GM12878 (cell line): ENCODE measurements around the gene UQCRH. TPM values are rescaled to one million over a fixed set of nuclear protein-coding genes. Genes with fewer than 3 reads are reported as not detected.

Experiments used
- FOXM1 ChIP-seq: IDR thresholded peaks from 2 replicates; pipeline ENCODE4 v1.6.1; 2012; ENCODE audit warnings: low read depth, mild to moderate bottlenecking, inconsistent platforms, low read length, moderate library complexity
- JUND ChIP-seq: IDR thresholded peaks from 2 replicates; pipeline ENCODE4 v1.6.1; 2012; ENCODE audit warnings: low read depth, mild to moderate bottlenecking, low read length, improper control_type of control experiment, moderate library complexity
- KLF5 ChIP-seq: fragments of 450-650 bp; IDR thresholded peaks from 2 replicates; pipeline ENCODE4 v1.6.1; 2014; ENCODE audit warnings: mild to moderate bottlenecking; ENCODE audit not compliant: partially characterized antibody
- MEF2A ChIP-seq: IDR thresholded peaks from 2 replicates; pipeline ENCODE4 v1.6.1; 2011; ENCODE audit warnings: low read depth, mild to moderate bottlenecking, low read length, moderate library complexity; ENCODE audit not compliant: insufficient read depth
- NFIC ChIP-seq: IDR thresholded peaks from 2 replicates; pipeline ENCODE4 v1.6.1; 2012; ENCODE audit warnings: low read depth, mild to moderate bottlenecking, inconsistent platforms, low read length, moderate library complexity
- NFYB ChIP-seq: IDR thresholded peaks from 2 replicates; pipeline ENCODE4 v1.6.1; 2011; ENCODE audit warnings: low read depth, mild to moderate bottlenecking, low read length, improper control_type of control experiment, moderate library complexity; ENCODE audit not compliant: insufficient read depth
- NR2C2 ChIP-seq: IDR thresholded peaks from 2 replicates; pipeline ENCODE4 v1.6.1; 2011; ENCODE audit warnings: borderline replicate concordance, low read depth; ENCODE audit not compliant: control insufficient read depth, insufficient read length
- RAD51 ChIP-seq: fragments of 450-650 bp; IDR thresholded peaks from 2 replicates; pipeline ENCODE4 v1.6.1; 2016; ENCODE audit warnings: moderate library complexity, mild to moderate bottlenecking, inconsistent platforms
- RCOR1 ChIP-seq: conservative IDR thresholded peaks from 2 replicates; pipeline ENCODE4 v1.6.1; 2012; ENCODE audit warnings: low read depth, low read length, improper control_type of control experiment
- SMAD1 ChIP-seq: fragments of 450-650 bp; IDR thresholded peaks from 2 replicates; pipeline ENCODE4 v1.6.1; 2018; ENCODE audit warnings: mild to moderate bottlenecking, low read depth; ENCODE audit not compliant: partially characterized antibody
- STAT1 ChIP-seq: fragments of 450-650 bp; conservative IDR thresholded peaks from 2 replicates; pipeline ENCODE4 v1.6.1; 2014; ENCODE audit warnings: antibody characterized with exemption, mild to moderate bottlenecking
- TCF12 ChIP-seq: IDR thresholded peaks from 2 replicates; pipeline ENCODE4 v1.6.1; 2011; ENCODE audit warnings: low read depth, mild to moderate bottlenecking, low read length
- YBX1 ChIP-seq: fragments of 450-650 bp; IDR thresholded peaks from 2 replicates; pipeline ENCODE4 v1.6.1; 2016; ENCODE audit warnings: antibody characterized with exemption
- ZNF217 ChIP-seq: fragments of 450-650 bp; IDR thresholded peaks from 2 replicates; pipeline ENCODE4 v1.6.1; 2017; ENCODE audit warnings: antibody characterized with exemption, mild to moderate bottlenecking
- ZNF384 ChIP-seq: IDR thresholded peaks from 2 replicates; pipeline ENCODE4 v1.6.1; 2012; ENCODE audit warnings: low read depth, mild to moderate bottlenecking, low read length, improper control_type of control experiment, borderline replicate concordance
- ZNF622 ChIP-seq: fragments of 450-650 bp; IDR thresholded peaks from 2 replicates; pipeline ENCODE4 v1.6.1; 2017; ENCODE audit warnings: mild to moderate bottlenecking, inconsistent platforms
- polyA plus RNA-seq, 11 experiments: library from polyadenylated mRNA; depleted of rRNA in 4 of 11; unstranded in 6 of 11; stranded (reverse) in 5 of 11; fragments of >200 nt; fragmentation: Nextera tagmentation in 4 of 11; fragmentation: Illumina TruSeq in 1 of 11; extraction: Ambion mirVana in 4 of 11; extraction: Trizol in 1 of 11; gene quantifications; 1 replicate in 1 of 11; 2 replicates in 10 of 11; pipeline versions ENCODE4 v1.2.1 to v1.2.3, GENCODE V29; 2011 to 2016; ENCODE audit warnings: inconsistent platforms in 2 of 11, missing spikeins in 2 of 11, low read depth in 1 of 11
- total RNA-seq, 4 experiments: library from RNA; depleted of rRNA in 3 of 4; stranded (reverse); fragments of >200 nt in 3 of 4; fragmentation: Illumina TruSeq in 1 of 4; extraction: Trizol in 1 of 4; gene quantifications; 2 replicates each; pipeline versions ENCODE4 v1.2.1 to v1.2.3, GENCODE V29; 2013 to 2021
- TF ChIP-seq, protein P1 (sequence below): fragments of 450-650 bp; IDR thresholded peaks from 2 replicates; pipeline ENCODE4 v1.6.1; 2017; ENCODE audit warnings: antibody characterized with exemption, mild to moderate bottlenecking, moderate library complexity
- TF ChIP-seq, protein P2 (sequence below): fragments of 450-650 bp; IDR thresholded peaks from 2 replicates; pipeline ENCODE4 v1.6.1; 2017; ENCODE audit warnings: mild to moderate bottlenecking, moderate library complexity
- TF ChIP-seq, protein P3 (sequence below): fragments of 450-650 bp; IDR thresholded peaks from 2 replicates; pipeline ENCODE4 v1.6.1; 2016; ENCODE audit warnings: mild to moderate bottlenecking, moderate library complexity, borderline replicate concordance

Gene UQCRH
- total and polyA plus RNA-seq, 10 of the 15 experiments (the other 5 are each of a cell fraction or from before 2014, with no cell fraction given): 363 to 1,782 (median 597) TPM

DNA sequence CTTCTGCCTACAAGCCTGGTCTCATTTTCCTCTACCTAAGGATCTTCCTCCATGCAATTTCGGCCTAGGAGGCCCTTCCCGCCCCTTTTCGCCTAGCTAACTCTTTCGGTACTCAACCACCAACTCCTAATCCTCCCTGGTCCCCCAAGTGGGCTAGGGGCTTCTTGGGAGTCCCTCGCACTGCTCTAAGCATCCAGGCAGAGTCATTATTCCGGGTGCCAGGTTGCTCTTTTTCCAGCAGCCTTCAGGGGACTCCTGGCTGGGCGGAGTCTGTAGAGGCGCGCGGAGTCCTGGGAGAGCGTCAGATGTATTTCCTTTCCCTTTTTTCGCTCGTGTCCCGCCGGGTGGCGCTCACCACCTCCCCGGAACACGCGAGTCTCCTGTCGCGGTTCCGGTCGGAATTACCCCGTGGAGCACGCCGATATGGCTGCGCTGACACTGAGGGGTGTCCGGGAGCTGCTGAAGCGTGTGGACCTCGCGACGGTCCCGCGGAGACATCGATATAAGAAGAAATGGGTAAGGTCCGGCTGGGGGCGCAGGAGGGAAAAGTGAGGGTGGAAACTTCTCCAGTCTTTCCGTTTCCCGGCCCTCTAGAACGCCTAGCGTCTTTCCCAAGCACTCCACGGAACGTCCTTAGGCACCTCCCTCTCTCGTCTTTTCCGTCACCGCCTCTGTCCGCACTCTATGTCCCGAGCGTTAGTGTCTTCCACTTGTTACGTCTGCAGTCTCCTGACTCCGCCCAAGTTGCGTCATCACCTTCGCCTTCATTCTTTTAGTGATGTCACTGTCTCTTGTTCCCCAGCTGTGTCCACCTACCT, 37.1 kb downstream of the UQCRH start, which contains the start of gene NSUN4 (continued):
- TF ChIP-seq YBX1 (no peak), NFIC (peak; percentile 19; the same call in 1 of the 2 replicates), KLF5 (peak; percentile 65), NFYB (no peak), RAD51 (no peak), JUND (no peak), FOXM1 (0 out of 2 replicates have a peak, but pooled peaks have one; percentile 14), MEF2A (peak; percentile 64; the same call in 1 of the 2 replicates), SMAD1 (no peak), RCOR1 (no peak), NR2C2 (no peak), ZNF384 (no peak), ZNF217 (no peak), ZNF622 (no peak), STAT1 (peak; percentile 96; the same call in 1 of the 2 replicates), TCF12 (no peak)
- TF ChIP-seq, protein P1, sequence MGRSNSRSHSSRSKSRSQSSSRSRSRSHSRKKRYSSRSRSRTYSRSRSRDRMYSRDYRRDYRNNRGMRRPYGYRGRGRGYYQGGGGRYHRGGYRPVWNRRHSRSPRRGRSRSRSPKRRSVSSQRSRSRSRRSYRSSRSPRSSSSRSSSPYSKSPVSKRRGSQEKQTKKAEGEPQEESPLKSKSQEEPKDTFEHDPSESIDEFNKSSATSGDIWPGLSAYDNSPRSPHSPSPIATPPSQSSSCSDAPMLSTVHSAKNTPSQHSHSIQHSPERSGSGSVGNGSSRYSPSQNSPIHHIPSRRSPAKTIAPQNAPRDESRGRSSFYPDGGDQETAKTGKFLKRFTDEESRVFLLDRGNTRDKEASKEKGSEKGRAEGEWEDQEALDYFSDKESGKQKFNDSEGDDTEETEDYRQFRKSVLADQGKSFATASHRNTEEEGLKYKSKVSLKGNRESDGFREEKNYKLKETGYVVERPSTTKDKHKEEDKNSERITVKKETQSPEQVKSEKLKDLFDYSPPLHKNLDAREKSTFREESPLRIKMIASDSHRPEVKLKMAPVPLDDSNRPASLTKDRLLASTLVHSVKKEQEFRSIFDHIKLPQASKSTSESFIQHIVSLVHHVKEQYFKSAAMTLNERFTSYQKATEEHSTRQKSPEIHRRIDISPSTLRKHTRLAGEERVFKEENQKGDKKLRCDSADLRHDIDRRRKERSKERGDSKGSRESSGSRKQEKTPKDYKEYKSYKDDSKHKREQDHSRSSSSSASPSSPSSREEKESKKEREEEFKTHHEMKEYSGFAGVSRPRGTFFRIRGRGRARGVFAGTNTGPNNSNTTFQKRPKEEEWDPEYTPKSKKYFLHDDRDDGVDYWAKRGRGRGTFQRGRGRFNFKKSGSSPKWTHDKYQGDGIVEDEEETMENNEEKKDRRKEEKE: no peak
- TF ChIP-seq, protein P2, sequence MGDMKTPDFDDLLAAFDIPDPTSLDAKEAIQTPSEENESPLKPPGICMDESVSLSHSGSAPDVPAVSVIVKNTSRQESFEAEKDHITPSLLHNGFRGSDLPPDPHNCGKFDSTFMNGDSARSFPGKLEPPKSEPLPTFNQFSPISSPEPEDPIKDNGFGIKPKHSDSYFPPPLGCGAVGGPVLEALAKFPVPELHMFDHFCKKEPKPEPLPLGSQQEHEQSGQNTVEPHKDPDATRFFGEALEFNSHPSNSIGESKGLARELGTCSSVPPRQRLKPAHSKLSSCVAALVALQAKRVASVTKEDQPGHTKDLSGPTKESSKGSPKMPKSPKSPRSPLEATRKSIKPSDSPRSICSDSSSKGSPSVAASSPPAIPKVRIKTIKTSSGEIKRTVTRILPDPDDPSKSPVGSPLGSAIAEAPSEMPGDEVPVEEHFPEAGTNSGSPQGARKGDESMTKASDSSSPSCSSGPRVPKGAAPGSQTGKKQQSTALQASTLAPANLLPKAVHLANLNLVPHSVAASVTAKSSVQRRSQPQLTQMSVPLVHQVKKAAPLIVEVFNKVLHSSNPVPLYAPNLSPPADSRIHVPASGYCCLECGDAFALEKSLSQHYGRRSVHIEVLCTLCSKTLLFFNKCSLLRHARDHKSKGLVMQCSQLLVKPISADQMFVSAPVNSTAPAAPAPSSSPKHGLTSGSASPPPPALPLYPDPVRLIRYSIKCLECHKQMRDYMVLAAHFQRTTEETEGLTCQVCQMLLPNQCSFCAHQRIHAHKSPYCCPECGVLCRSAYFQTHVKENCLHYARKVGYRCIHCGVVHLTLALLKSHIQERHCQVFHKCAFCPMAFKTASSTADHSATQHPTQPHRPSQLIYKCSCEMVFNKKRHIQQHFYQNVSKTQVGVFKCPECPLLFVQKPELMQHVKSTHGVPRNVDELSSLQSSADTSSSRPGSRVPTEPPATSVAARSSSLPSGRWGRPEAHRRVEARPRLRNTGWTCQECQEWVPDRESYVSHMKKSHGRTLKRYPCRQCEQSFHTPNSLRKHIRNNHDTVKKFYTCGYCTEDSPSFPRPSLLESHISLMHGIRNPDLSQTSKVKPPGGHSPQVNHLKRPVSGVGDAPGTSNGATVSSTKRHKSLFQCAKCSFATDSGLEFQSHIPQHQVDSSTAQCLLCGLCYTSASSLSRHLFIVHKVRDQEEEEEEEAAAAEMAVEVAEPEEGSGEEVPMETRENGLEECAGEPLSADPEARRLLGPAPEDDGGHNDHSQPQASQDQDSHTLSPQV: 0 out of 2 replicates have a peak, but pooled peaks have one; percentile 5
- TF ChIP-seq, protein P3, sequence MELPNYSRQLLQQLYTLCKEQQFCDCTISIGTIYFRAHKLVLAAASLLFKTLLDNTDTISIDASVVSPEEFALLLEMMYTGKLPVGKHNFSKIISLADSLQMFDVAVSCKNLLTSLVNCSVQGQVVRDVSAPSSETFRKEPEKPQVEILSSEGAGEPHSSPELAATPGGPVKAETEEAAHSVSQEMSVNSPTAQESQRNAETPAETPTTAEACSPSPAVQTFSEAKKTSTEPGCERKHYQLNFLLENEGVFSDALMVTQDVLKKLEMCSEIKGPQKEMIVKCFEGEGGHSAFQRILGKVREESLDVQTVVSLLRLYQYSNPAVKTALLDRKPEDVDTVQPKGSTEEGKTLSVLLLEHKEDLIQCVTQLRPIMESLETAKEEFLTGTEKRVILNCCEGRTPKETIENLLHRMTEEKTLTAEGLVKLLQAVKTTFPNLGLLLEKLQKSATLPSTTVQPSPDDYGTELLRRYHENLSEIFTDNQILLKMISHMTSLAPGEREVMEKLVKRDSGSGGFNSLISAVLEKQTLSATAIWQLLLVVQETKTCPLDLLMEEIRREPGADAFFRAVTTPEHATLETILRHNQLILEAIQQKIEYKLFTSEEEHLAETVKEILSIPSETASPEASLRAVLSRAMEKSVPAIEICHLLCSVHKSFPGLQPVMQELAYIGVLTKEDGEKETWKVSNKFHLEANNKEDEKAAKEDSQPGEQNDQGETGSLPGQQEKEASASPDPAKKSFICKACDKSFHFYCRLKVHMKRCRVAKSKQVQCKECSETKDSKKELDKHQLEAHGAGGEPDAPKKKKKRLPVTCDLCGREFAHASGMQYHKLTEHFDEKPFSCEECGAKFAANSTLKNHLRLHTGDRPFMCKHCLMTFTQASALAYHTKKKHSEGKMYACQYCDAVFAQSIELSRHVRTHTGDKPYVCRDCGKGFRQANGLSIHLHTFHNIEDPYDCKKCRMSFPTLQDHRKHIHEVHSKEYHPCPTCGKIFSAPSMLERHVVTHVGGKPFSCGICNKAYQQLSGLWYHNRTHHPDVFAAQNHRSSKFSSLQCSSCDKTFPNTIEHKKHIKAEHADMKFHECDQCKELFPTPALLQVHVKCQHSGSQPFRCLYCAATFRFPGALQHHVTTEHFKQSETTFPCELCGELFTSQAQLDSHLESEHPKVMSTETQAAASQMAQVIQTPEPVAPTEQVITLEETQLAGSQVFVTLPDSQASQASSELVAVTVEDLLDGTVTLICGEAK: peak; percentile 88
